GM21447 (cell line): ENCODE measurements around the gene LCE1A.

Experiments
- ATAC-seq: cut with Tn5 transposase; IDR thresholded peaks from one replicate; pipeline ENCODE4 v1.9.1; 2021; ENCODE audit not compliant: unreplicated experiment

LCE1A gene, protein sequence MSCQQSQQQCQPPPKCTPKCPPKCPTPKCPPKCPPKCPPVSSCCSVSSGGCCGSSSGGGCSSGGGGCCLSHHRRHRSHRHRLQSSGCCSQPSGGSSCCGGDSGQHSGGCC

DNA sequence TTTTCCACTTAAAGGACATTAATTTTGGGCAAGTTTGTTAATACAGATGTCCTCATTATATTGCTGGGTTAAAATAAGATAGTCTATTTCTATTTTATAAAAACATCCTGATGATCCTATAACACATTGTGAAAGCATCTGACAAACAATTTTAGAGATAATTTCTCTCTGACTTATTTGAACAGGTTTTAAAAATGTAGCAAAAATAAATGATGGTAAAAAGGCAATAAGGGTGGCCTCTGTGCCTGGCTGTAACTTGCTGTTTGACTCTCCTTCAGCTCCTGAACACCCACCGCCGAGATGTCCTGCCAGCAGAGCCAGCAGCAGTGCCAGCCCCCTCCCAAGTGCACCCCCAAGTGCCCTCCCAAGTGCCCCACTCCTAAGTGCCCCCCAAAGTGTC is at the start of gene LCE1A:
Gene LCE1A (plus strand): TSS at position 301 of the 400 bp plus-strand sequence. CDS start 0 bp downstream, at position 301.
- no peak for ATAC-seq

DNA sequence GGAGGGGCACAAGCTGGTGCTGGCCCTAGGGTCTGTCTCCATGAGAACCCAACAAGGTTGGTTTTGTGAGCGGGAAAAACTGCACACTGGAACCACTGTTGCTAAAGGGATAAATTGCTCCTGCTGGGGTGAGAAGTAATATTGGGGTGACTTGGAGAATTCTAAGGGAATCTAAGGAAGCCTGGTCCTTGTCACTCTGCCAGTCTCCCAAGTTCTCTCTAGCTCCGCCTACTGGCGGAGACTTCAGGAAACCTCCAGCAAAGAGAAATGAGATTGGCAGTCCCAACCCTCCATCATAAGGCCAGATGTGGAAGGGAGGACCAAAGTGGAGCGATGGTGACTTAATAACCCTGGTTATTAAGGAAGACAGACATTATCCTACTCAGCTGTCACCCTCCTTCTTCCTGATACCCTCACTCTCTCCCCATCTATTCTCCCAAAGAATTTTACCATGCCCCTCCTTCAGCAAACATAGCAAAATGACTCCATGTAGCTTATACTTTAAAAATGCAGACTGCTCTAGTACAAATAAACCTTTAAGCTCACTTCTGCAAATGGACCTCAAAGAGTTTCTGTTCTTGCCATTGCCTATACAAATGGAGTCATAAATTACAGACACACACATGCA is 49.6 kb upstream of the LCE1A start:
- ATAC-seq, result no peak

DNA sequence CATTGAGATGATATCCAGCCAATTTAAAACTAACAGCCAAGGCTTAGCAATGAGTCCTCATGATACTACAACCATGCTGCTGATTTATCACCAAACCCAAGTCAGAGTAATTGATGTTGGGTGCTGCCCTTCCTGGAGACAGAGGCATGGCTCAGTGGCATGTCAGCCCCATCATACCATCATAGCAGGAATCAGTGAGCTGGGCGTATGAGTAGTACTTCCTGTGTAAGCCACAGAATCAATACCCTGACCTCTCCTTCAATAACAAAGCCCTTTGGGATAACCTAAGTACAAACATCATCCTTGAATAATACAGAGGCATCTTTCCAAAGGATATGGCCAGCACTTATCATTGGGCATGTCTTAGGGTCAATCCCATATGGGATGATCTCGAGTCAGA is 44.2 kb upstream of the LCE1A start:
- ATAC-seq, result no peak

DNA sequence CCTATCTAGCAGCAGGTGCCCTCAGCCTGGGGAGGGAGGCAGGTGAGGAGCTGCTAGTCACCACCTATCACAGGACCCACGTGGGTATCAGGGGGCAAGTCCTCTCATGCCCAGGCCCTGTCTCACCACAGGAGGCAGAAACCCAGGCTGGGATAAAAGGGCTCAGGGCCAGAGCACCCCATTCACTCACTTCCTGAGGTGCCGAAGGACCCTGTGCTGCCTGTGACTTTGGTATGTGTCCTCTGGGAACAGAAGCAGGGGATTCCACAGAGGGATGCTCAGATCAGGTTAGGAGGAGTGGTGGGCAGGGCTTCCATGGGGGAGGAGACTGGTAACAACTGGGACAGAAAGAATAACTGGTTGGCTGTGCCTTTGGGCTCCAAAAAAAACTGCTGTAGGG is 41.2 kb upstream of the LCE1A start, which contains the start of gene LCE1E:
Gene LCE1E (plus strand): TSS at position 181 of the 400 bp plus-strand sequence. CDS start 1,043 bp downstream, outside the sequence.
- ATAC-seq, result no peak

DNA sequence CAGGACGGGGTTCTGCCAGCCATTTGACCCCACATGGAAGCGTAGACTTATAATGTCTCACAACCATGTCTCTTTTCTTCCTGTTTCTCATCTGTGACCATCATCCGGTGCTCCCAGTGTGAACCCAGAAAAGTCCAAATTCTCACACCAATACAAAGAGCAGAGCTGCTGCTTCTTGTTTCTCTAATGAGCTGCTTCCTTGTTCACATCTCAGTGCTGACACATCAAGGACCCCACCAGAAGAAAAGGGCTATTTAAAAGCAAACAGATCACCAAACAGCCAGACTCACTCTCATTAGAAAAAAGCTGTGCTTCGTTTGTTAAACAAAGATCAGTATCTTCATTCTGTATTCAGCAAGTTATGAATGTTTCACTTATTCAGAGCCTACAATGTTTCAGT is 31.6 kb upstream of the LCE1A start:
- no peak for ATAC-seq

DNA sequence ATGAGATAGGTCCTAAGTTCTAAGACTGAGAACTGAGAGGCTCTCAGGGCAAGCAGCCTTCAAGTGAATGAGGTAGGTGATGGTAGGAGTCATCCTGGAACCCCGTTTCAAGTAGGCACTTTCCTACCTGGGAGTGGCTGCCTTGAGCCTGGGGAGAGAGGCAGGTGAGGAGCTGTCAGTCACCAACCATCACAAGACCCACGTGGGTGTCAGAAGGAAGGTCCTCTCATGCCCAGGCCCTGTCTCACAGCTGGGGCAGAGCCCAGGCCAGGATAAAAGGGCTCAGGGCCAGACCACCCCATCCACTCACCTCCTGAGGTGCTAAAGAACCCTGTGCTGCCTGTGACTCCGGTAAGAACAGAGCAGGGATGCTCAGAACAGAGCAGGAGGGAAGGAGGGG is 30.9 kb upstream of the LCE1A start, which contains the start of gene LCE1D:
Gene LCE1D (plus strand): TSS at position 301 of the 400 bp plus-strand sequence. CDS start 1,074 bp downstream, outside the sequence.
- no peak for ATAC-seq

DNA sequence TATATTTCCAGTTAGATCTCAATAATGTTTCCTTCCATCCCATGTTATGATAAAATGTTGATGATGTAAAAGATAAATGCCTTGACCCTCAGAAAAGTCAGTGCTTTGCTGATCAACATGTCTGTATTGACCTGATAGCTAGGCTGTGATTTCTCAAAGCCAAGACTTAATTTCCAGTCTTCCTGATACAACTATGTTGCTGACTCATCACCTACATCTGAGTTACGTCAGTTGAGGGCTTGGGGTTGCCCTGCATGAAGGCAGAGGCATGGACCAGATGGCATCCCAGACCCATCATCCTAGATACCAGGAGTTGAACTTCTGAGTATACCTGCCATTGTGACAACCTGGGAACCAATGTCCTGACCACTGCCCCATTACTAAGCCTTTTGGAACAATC is 25.9 kb upstream of the LCE1A start:
- no peak for ATAC-seq

DNA sequence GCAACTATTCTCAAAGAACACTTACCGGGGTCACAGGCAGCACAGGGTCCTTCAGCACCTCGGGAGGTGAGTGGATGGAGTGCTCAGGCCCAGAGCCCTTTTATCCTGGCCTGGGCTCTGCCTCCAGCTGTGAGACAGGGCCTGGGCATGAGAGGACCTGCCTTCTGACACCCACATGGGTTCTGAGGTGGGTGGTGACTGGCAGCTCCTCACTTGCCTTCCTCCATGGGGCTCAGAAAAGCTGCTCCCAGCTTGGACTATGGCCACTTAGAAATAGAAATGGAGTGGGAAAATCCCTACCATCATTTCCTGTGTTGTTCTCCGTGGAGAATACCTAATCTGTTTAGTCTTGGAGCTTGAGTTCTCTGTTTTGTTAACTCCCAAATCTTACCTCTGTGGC is 20.7 kb upstream of the LCE1A start, which contains the start of gene LCE1C:
Gene LCE1C (minus strand): TSS at position 76 of the 400 bp plus-strand sequence. CDS start 1,173 bp downstream, outside the sequence.
- no peak for ATAC-seq

DNA sequence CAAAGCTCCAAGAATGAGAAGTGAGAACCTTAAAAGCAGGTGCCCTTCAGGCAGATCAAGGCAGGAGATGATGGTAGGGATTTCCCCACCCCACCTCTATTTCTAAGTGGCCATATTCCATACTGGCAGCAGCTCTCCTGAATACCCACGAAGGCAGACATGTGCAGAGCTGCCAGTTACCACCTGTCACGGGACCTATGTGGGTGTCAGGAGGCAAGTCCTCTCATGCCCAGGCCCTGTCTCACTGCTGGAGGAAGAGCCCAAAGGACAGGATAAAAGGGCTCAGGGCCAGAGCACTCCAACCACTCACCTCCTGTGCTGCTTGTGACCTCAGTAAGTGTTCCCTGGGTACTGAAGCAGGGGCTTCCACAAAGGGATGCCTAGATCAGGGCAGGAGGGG is 16.2 kb upstream of the LCE1A start:
- no peak for ATAC-seq

DNA sequence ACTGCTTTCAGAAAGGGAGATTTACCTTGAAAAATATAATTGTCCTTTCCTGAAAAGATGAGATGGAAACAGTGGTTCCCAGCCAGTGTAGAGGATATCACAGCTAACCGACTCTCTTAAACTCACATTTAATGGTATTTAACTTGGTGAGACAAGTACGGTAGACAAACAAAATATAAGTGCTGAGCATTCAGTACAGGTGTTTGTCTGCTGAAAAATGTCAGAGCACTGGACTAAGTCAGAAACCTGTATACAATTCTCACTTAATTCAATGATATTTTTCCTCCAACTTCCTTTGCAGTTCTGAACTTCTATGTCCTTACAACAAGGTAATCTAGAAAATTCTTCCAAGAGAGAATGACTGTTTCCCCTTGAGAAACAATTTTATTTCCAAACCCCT is 15.6 kb upstream of the LCE1A start, which contains the start of gene LCE1B:
Gene LCE1B (plus strand): TSS at position 301 of the 400 bp plus-strand sequence. CDS start 476 bp downstream, outside the sequence.
- no peak for ATAC-seq

DNA sequence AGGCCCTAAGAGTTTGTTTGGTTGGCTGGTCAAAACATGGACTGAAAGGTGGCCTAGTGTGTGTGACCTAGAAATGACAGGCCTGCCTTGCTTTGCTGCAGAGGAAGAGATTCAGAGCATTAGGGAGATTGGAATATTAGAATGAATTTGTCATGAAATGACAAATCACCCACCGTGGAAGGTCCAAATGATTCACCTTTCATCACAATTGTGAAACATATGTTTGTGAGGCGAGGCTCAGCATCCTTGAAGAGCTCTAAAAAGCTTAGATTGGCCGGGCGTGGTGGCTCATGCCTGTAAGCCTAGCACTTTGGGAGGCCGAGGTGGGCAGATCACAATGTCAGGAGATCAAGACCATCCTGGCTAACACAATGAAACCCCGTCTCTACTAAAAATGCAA is 10.0 kb upstream of the LCE1A start:
- no peak for ATAC-seq

DNA sequence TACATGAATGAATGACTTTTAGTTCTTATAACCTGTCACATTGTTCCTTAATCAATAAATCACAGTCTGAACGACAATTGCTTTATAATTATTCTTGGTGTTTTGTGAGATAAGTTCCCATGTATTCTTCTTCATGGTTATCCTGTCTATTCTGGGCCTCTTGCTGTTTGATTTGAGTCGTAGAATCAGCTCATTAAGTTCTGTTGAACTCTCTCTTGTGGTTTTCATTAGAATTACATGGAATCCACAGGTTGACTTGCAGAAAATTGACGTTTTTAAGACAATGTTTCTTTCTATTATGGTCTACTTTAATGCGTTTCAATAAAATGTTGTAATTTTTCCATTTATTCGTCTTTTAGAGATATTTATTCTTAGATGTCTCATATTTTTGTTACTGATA is 4.0 kb upstream of the LCE1A start:
- no peak for ATAC-seq

DNA sequence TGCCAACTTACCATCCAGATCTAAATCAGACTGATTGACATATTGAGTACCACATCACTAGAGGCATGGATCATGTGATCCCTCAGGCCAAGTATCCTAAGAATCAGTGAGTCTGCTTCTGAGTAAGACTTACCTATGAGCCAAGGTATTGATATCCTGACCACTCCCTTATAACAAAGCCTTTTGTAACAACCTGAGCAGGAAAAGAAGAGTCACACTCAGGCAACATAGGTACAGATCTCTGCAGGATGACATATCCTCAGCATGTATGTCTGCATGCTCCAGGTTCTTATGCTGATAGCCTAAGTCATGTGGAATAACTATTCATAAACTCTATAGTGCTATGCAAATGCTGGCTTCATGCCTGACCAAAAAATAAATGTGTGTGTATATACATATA is 2.3 kb upstream of the LCE1A start:
- no peak for ATAC-seq

DNA sequence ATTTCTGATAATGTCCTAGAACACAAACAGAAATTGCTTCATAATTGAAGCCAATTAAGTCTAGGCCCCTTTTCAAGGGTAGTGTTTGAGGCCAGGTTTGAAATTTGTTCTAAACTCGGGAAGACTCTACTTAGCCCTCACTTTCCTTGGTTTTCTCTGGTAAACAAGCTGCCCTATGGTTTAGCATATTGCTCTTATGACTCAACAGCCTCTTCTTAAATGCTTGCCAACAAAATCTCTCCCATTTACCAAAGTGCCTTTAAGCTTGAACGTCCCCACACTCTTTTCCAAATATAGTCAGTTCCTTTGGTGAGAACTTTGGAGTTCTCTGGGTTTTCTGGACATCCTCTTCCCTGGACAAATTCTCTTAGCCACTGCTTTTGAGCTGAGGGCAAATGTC is 9.6 kb downstream of the LCE1A start:
- ATAC-seq, result no peak

DNA sequence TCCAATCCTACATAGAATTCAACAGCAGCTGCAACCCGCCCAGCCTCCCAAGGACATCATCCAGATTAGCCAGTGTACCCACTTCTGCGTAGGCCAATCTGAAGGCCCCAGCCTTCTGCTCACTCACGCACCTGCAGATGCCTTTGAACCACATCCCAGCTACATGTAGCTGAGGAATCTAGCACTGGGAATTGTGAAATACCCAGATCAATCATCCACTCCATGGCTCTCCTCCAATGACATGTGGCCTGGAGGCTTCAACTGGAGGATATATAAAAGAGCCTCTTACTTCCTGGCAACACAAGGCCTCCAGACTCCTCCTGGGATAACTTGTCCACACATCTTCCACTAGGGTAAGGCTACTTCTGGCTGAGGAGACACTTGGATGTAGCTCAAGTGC is 15.3 kb downstream of the LCE1A start, which contains the start of gene LCE6A:
Gene LCE6A (plus strand): TSS at position 301 of the 400 bp plus-strand sequence. CDS start 665 bp downstream, outside the sequence.
- ATAC-seq, result no peak

DNA sequence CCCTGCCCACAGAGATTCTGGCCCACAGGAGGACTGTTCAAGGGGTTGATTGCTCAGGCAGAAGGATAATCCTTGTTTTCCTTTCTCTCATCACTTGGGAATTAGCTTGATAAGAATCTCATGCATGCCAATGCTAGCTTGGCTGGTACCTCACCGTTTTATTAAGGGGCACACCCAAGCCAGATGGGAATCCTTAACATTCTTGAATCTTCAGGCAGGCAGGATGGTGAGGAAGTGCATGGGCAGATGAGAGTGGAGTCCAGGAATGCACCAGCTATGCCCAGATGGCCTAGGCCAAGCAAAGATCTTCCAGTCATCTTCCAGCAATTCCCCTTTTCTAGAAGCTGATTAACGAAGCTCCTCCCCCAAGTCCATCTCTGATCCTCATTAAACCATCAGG is 28.4 kb downstream of the LCE1A start:
- no peak for ATAC-seq

DNA sequence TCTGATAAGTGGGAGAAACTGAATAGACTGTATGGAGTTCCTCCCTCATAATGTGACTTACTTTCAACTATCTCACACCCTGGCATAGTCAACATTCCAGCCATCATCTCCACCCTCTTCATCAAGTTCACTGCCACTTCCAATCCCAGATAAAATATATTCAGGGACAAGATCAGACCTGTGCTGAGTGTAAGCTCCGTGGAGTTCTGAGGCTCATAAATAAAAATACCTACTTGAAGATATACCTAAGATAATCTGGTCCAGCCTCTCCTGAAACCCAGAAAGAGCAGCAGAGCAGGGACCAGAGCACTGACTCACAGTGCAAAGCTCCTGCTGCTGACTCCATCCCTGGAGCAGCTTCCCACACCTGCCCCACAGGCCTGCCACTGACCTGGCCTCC is 30.8 kb downstream of the LCE1A start:
- ATAC-seq, result no peak

DNA sequence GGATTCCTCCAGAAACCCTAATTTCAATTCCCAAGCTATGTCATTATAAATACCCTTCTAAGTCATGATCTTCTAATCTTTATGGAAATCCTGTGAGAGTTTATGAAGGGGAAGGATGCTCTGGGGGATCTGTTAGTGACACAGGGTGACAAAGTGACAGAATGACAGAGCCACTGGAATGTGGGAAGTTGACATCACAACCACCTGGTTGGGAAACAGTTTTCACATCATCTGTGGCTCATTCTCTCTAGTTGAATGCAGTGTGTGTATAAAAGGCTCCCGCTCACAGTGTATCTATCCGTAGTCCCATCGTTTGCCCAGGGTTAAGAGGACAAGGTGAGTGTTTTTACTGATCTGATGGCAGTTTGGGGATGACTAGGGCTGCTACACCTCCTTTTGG is 32.4 kb downstream of the LCE1A start, which contains the start of gene LCE7A:
Gene LCE7A (plus strand): TSS at position 301 of the 400 bp plus-strand sequence. CDS start 702 bp downstream, outside the sequence.
- no peak for ATAC-seq

DNA sequence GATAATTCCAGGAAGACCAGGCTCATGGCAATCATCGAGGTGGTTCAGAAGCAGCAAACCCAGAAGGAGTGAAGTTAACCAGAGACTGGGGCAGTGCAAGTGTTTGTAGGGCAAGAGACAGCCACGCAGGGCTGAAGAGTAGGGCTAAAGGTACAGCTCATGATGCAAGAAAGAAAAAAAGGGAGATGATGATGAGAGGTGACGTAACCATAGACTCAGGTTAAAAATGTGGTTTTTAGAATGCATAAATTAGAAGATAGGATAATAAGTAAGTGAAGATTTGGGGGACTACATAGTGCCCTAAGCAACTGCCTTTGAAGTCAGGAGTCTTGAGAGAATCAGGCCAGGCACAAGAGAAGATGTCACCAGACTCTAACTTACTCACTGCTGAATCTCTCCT is 32.9 kb downstream of the LCE1A start:
- ATAC-seq, result no peak

DNA sequence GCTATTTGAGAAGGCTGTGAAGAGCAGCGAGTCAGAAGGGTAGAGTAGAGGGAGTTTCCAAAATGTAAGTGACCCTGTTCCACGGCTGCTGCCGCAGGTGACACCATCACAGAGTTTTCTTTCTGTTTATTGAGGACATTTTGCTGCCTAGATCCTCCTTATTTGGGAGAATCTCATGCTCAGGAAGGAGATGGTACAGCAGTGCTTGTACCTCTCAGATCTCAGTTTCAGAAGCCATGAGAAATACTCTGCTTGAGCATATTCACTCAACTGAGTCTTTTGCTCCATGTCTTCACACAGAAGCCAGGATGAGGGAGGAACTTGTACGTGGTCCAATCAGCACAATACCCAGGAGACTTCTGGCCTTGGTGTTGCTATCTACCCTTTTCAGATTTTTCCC is 34.1 kb downstream of the LCE1A start:
- no peak for ATAC-seq

DNA sequence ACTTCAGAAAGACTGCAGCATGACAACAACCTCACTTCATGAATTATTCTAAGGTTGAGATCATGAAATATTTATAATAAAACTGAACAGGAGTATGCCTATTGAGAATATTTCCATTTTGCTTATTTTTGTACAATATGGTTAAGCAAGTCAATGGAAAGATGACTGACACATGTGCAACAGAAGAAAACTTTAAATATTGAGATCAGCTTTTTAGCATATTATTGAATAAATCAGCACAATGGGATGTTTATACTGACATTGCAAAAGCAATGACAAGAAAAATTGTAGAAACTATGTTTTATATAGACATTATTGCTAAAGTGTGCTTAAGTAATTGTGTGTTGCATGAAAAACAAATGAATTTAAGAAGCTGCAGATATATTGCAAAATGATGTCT is 37.2 kb downstream of the LCE1A start:
- no peak for ATAC-seq

DNA sequence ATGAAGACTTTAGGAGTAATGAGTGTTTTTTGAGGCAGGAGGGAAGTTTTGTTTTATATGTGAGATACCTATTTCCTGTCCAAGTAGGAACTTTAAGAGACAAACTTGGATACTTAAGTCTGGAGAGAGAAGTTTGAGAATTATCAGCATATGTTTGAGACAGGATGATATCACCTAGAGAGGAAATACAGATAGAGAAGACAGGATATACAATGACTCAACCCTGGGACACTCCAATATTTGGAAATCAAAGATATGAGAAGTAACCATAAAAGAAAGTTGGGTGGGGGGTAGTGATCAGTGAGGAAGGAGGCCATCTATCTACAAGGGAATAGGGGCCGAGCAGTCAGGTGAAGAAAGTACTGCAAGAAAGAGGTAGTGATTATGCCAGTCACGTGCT is 39.0 kb downstream of the LCE1A start:
- no peak for ATAC-seq
